Loucy (cell line): ENCODE results near the gene DLX5.
"Not testable (repeated sequence)": the region's sequence is repeated elsewhere in the genome, so short reads cannot be mapped to it uniquely, and the experiment has no call there.

ENCODE experiments used
- H2AFZ ChIP-seq: fragments of 200-600 bp; sonication (generic); 2 replicates; pipeline ENCODE4 v1.6.0; 2016; ENCODE audit warnings: antibody characterized with exemption, mild to moderate bottlenecking, low read length, moderate library complexity
- H3F3A ChIP-seq: fragments of 200-600 bp; 2 replicates; pipeline ENCODE4 v1.6.0; 2016; ENCODE audit warnings: antibody characterized with exemption, low read depth, mild to moderate bottlenecking
- H3K27me3 ChIP-seq: fragments of 200-600 bp; sonication (generic); 2 replicates; pipeline ENCODE4 v1.6.1; 2014; ENCODE audit warnings: low read length, mild to moderate bottlenecking; ENCODE audit not compliant: insufficient read depth, poor library complexity, severe bottlenecking
- H3K36me3 ChIP-seq: fragments of 200-600 bp; sonication (generic); 2 replicates; pipeline ENCODE4 v1.6.1; 2016; ENCODE audit warnings: low read length; ENCODE audit not compliant: insufficient read depth
- H3K4me1 ChIP-seq: fragments of 200-600 bp; sonication (generic); 2 replicates; pipeline ENCODE4 v1.5.1; 2014; ENCODE audit warnings: low read length, mild to moderate bottlenecking; ENCODE audit not compliant: insufficient read depth, poor library complexity, severe bottlenecking
- H3K4me2 ChIP-seq: fragments of 200-600 bp; sonication (generic); 2 replicates; pipeline ENCODE4 v1.6.0; 2014; ENCODE audit warnings: antibody characterized with exemption, low read length, low read depth, mild to moderate bottlenecking; ENCODE audit not compliant: poor library complexity, severe bottlenecking
- H3K4me3 ChIP-seq: fragments of 200-600 bp; sonication (generic); 2 replicates; pipeline ENCODE4 v1.5.1; 2014; ENCODE audit warnings: low read length, mild to moderate bottlenecking, mixed read lengths; ENCODE audit not compliant: poor library complexity, severe bottlenecking
- H3K79me2 ChIP-seq: fragments of 200-600 bp; sonication (generic); 2 replicates; pipeline ENCODE4 v1.6.1; 2014; ENCODE audit warnings: low read length; ENCODE audit not compliant: insufficient read depth
- H3K9ac ChIP-seq: fragments of 200-600 bp; sonication (generic); 2 replicates; pipeline ENCODE4 v1.6.0; 2014; ENCODE audit warnings: mild to moderate bottlenecking, low read depth, low read length, moderate library complexity; ENCODE audit not compliant: poor library complexity, severe bottlenecking
- H3K9me2 ChIP-seq: fragments of 200-600 bp; sonication (generic); replicated peaks from 2 replicates; pipeline ENCODE4 v1.6.1; 2016; ENCODE audit warnings: low read depth, low read length, mixed read lengths
- H3K9me3 ChIP-seq: fragments of 200-600 bp; sonication (generic); 2 replicates; pipeline ENCODE4 v1.6.1; 2014; ENCODE audit warnings: mild to moderate bottlenecking, antibody characterized with exemption, low read length, low read depth; ENCODE audit not compliant: insufficient read depth
- H4K20me1 ChIP-seq: fragments of 200-600 bp; sonication (generic); 2 replicates; pipeline ENCODE4 v1.6.0; 2014; ENCODE audit warnings: antibody characterized with exemption, low read length, mild to moderate bottlenecking; ENCODE audit not compliant: insufficient read depth, poor library complexity, severe bottlenecking
- CTCF ChIP-seq: fragments of 200-600 bp; sonication (generic); conservative IDR thresholded peaks from 2 replicates; pipeline ENCODE4 v1.5.1; 2014; ENCODE audit warnings: mild to moderate bottlenecking, antibody characterized with exemption, low read length
- EZH2phosphoT487 ChIP-seq: fragments of 200-600 bp; IDR thresholded peaks from 2 replicates; pipeline ENCODE4 v1.6.1; 2018; ENCODE audit warnings: antibody characterized with exemption, mild to moderate bottlenecking, moderate library complexity, borderline replicate concordance

Gene DLX5

GRCh38 chr7:97024209-97025129, at the start of gene DLX5:
TSS of gene DLX5 (minus strand) at chr7:97024831. CDS start at chr7:97024623, 208 bp downstream.
- no peak within 1 kb of the TSS for H2AFZ ChIP-seq
- no peaks in the 10 kb centered on the region for H3K9me3 ChIP-seq
- no peaks in the 10 kb centered on the region for H3K79me2 ChIP-seq
- H3K9ac ChIP-seq = no peak within 1 kb of the TSS
- H3K36me3 ChIP-seq = no peaks in the 10 kb centered on the region
- H3K9me2 ChIP-seq = no peaks in the 10 kb centered on the region
- no peak for TF ChIP-seq CTCF
- TF ChIP-seq EZH2phosphoT487 = no peak
- no peak within 1 kb of the TSS for H3K4me3 ChIP-seq
- no peaks in the 10 kb centered on the region for H4K20me1 ChIP-seq
- H3K4me2 ChIP-seq = no peak within 1 kb of the TSS
- no peaks in the 10 kb centered on the region for H3K4me1 ChIP-seq
- no peaks in the 10 kb centered on the region for H3F3A ChIP-seq
- peaks cover 5% of the 10 kb centered on the region for H3K27me3 ChIP-seq

GRCh38 chr7:97072025-97072424, 47.4 kb upstream of the DLX5 start:
- not testable (repeated sequence) for H4K20me1 ChIP-seq, H3K9me2 ChIP-seq, H3K4me3 ChIP-seq, H3K9ac ChIP-seq, H3K9me3 ChIP-seq, H3K4me2 ChIP-seq, H3K27me3 ChIP-seq, H3K79me2 ChIP-seq, H3K36me3 ChIP-seq, H2AFZ ChIP-seq, H3K4me1 ChIP-seq, H3F3A ChIP-seq

GRCh38 chr7:97064972-97065587, 40.4 kb upstream of the DLX5 start:
- H3K4me2 ChIP-seq = no peak overlapping the region
- no peak overlapping the region for H3K4me3 ChIP-seq

More at GRCh38 chr7:97064972-97065587, 40.4 kb upstream of the DLX5 start:
- Histone ChIP-seq H2AFZ (no peak overlapping the region), H3K9me2 (no peaks in the 10 kb centered on the region), H3K36me3 (no peaks in the 10 kb centered on the region), H3K9ac (no peak overlapping the region), H3K9me3 (no peaks in the 10 kb centered on the region), H3K79me2 (no peaks in the 10 kb centered on the region), H3F3A (no peaks in the 10 kb centered on the region), H4K20me1 (no peaks in the 10 kb centered on the region), H3K4me1 (no peaks in the 10 kb centered on the region), H3K27me3 (no peaks in the 10 kb centered on the region)
- TF ChIP-seq EZH2phosphoT487 (no peak), CTCF (peak; percentile 78)
